Subcutaneous adipose tissue (tissue), 4 donors: ENCODE measurements around the gene GREB1L. TPM values are rescaled to one million over a fixed set of nuclear protein-coding genes. Genes with fewer than 3 reads are reported as not detected.

ENCODE experiments used
- CTCF ChIP-seq: fragments of 450-650 bp; IDR thresholded peaks from one replicate; pipeline ENCODE4 v1.5.1; 2016; ENCODE audit warnings: low read depth, mild to moderate bottlenecking, control low read depth, antibody characterized with exemption, moderate library complexity
- total RNA-seq, 4 donors: library from RNA; depleted of rRNA; stranded (reverse); fragments of >200 nt; gene quantifications; one replicate each; pipeline ENCODE4 v1.1.0, GENCODE V29; 2016

GREB1L gene
- total RNA-seq, 4 donors from 2014 or later, result 10.0 to 39.7 (median 26.0) TPM

DNA sequence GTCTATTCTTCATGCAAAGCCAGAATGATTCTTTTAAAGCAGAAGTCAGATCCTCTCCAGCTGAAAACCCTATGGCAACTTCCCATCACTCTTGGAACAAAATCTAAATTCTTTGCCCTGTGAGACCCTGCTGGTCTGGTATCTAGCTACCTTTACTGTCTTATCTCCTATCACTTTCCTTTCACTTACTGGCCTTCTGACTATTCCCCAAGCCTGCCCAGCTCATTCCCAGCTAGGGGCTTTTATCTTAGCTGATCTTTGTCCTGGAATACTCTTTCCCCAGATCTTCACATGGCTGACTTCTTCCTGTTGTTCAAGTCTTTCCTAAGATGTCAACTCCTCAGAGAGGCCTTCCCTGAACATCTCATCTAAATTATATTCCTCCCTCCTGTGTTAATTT lies 63.6 kb downstream of the GREB1L start:
- TF ChIP-seq CTCF, result no peak

DNA sequence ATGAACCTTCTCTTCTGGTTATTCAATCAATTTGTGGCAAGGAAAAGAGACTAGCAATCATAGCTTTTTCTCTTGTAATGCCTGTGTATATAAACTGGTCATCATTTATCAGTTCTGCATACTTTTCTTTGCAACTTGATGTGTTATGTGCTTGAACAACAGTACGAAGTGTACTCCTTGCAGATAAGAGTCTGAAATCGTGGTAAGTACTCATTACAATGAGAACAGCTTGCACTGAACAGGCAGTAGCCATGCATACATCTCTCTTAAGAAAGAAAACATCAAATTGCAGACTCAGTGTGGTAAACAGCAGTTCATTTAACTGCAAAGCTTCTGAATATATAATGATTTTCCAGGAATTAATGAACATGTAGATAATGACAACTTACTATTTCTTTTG lies 64.3 kb downstream of the GREB1L start:
- TF ChIP-seq CTCF, result no peak

- TF ChIP-seq CTCF, result no peak
Measured at GRCh38 chr18:21307578-21307977, 65.5 kb downstream of the GREB1L start.

GRCh38 chr18:21309248-21309647 lies 67.2 kb downstream of the GREB1L start:
- TF ChIP-seq CTCF, result no peak

DNA sequence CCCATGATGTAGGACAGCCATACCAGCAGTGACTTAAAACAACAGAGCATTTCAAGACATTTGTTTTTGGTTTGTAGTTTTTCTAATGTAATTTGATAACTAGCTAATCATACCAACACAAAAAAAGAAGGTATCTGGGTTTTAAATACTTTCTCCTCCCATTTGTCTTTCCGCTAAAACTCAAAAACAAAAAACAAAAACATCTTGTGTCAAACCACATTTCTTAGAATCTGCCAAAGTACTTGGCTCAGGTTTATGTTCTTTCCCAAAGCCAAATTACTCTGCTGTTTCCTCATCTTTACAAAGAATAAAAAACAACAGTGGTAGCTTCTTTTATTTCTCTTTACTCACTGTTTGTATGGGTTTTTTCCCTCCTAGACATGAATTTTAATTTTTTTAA lies 71.5 kb downstream of the GREB1L start:
- TF ChIP-seq CTCF, result no peak

DNA sequence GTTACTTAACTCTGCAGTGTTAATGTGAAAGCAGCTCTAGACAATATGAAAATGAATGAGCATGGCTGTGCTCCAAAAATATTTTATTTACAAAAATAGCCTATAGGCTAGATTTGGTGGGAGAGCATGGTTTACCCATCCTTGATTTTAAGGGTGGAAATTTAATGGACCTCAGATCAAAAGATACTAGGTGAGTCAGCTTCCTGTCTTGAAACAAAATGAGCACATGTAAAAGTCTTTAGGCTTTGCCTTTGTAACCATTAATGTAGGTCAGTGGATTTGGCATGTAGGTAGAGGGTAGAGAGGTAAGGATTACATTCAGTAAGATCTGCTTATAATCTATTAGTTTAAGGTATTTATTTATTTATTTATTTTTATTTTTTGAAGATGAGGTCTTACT lies 72.7 kb downstream of the GREB1L start:
- TF ChIP-seq CTCF, result no peak

DNA sequence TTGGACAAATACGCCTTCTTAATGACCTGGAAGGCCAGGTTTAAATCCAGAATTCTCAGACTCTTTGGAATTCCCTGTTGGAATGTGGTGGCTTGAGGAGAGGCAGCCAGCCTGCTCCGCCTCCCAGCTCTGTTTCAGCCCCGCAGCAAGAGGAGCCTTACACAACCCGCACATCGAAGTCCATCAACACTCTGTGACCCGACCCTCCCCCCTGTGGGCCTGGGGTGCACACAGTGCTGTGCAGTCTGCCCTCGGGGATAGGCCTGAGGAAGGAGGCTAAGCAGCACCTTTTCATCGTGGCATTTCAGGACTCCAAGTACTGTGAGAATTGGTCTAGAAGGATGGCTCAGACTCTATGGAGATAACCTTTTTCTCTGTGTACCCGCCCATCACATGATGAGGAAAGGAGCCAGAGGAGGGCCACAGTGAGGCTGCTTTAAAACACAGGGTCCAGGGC lies 73.7 kb downstream of the GREB1L start:
- no peak for TF ChIP-seq CTCF
